GM21526 (cell line): ENCODE measurements around the gene WDFY4.

ENCODE experiments used
- ATAC-seq: cut with Tn5 transposase; IDR thresholded peaks from one replicate; pipeline ENCODE4 v1.9.1; 2021; ENCODE audit warnings: moderate library complexity; ENCODE audit not compliant: unreplicated experiment, low FRiP score

The WDFY4 gene

GRCh38 chr10:48739170-48739569 is 54.5 kb downstream of the WDFY4 start:
- ATAC-seq = no peak

GRCh38 chr10:48740015-48740707 is 55.5 kb downstream of the WDFY4 start:
- ATAC-seq = no peak

GRCh38 chr10:48740988-48741387 is 56.3 kb downstream of the WDFY4 start:
- ATAC-seq = no peak

- ATAC-seq = no peak
Measured at GRCh38 chr10:48742891-48743860, 58.5 kb downstream of the WDFY4 start.

GRCh38 chr10:48744587-48744986 is 59.9 kb downstream of the WDFY4 start:
- no peak for ATAC-seq

- ATAC-seq = no peak
Measured at GRCh38 chr10:48745662-48746245, 61.1 kb downstream of the WDFY4 start.

- ATAC-seq = no peak
Measured at GRCh38 chr10:48748573-48748972, 63.9 kb downstream of the WDFY4 start.

- no peak for ATAC-seq
Measured at GRCh38 chr10:48749254-48749787, 64.6 kb downstream of the WDFY4 start.

GRCh38 chr10:48750019-48750418 is 65.3 kb downstream of the WDFY4 start:
- ATAC-seq = no peak

- no peak for ATAC-seq
Measured at GRCh38 chr10:48750991-48751390, 66.3 kb downstream of the WDFY4 start.

GRCh38 chr10:48751730-48752129 is 67.1 kb downstream of the WDFY4 start:
- ATAC-seq = no peak

- no peak for ATAC-seq
Measured at GRCh38 chr10:48758411-48758810, 73.7 kb downstream of the WDFY4 start.

GRCh38 chr10:48759113-48759901 is 74.6 kb downstream of the WDFY4 start:
- no peak for ATAC-seq

GRCh38 chr10:48760983-48761382 is 76.3 kb downstream of the WDFY4 start:
- ATAC-seq = no peak

GRCh38 chr10:48762064-48763042 is 77.7 kb downstream of the WDFY4 start:
- ATAC-seq = no peak

- no peak for ATAC-seq
Measured at GRCh38 chr10:48763403-48763965, 78.8 kb downstream of the WDFY4 start.

- no peak for ATAC-seq
Measured at GRCh38 chr10:48764486-48764885, 79.8 kb downstream of the WDFY4 start.

- ATAC-seq = no peak
Measured at GRCh38 chr10:48765039-48765438, 80.4 kb downstream of the WDFY4 start.

- ATAC-seq = no peak
Measured at GRCh38 chr10:48765527-48765926, 80.9 kb downstream of the WDFY4 start.
